HG02759 (cell line): ENCODE results near the gene PTGS1.

Experiments
- ATAC-seq: cut with Tn5 transposase; IDR thresholded peaks from one replicate; pipeline ENCODE4 v1.9.1; 2021; ENCODE audit warnings: mild to moderate bottlenecking, moderate library complexity; ENCODE audit not compliant: unreplicated experiment

Gene PTGS1

DNA sequence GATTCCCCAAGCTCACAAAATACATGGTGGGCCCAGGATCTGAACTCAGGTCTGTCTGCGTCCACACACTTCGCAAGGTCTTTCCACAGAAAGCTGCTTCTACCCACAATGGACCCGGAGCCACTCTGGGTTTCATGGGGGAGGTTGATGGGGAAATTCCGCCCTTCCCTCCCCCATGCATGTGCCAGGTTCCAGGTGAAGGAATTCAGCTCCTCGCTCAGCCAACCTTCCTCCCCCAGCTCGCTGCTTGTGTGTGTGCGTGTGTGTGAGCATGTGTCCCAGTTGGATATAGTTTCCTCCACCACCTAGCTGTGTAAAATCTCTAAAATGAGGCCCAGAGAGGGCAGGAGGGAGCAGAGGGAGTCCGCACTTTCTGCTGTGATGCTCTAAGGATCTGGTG is 1.0 kb downstream of the PTGS1 start:
- no peak for ATAC-seq

DNA sequence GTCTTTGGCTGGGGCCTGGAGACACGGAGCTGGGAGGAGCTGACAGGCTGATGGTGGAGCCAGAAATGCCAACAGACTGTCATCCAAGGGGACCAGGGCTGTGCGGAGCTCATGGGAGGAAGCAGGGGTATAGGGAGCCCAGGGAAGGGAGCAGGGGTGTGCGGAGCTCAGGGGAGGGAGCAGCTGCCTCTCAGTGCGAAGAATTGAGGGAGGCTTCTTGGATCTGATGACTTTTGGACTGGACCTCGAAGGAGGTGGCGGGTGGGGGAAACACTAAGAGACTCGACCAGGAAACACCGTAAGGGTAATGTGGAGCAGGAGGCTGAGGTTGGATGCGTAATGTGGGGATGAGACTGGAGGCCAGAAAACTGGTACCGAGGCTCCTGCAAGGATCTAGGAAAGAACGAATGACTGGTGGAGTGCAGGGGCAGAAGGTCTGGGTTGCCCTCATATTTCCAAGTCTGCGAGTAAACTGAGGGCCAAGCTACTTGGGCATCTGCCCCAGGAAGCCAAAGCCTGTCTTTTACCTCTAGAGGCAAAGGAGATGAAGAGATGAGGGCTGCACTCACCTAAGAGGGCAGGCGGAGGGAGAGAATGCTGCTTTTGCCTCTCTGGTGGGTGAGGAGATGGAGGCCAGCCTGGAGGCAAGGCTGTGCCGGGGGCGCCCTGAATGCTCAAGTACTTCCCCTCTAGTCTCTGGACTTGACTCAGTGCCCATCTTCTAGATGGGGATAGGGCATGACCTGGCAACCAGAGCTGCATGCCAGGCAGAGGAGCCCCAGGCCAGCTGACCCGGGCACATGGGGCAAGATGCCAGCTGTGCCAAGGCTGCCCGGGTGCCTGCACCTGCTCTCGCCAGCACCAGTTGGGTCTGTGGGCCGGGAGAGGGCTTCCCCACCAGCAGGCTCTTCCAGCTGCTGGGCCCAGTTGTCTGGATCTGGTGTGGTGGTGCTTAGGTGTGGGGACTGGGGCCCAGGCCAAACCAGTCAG is 2.3 kb downstream of the PTGS1 start:
- no peak for ATAC-seq

DNA sequence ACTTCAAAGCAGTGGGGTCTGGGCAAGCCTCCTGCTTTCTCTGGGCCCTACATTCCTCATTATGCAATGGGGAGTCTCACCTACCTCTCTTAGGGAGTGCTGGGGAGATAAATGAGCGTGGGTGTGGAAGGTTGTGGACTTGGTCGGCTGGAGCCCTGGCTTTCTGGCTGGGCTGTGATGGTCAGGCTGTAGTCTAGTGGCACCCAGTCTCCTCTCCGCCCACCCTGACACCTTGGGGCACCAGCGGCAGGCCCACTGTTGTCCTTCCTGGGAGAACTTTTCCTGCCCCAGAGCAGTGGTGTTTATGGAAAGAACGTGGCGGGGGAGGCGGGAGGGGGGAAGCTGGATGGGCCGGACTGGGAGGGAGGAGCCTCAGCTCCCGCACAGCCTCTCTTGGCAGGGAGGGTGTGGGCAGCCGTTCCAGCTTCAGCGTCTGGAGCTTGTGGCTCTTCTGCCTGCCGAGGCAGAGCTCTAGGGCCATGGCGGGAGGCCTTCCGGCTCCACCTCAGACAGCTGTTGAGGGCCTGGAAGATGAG is 4.1 kb downstream of the PTGS1 start:
- ATAC-seq = no peak

GRCh38 chr9:122376796-122377195 is 6.0 kb downstream of the PTGS1 start:
- ATAC-seq = no peak

GRCh38 chr9:122377241-122378164 is 6.7 kb downstream of the PTGS1 start:
- ATAC-seq = no peak

- ATAC-seq = no peak
These were observed 7.4 kb downstream of the PTGS1 start for GRCh38 chr9:122378236-122378635.

- no peak for ATAC-seq
These were observed 8.5 kb downstream of the PTGS1 start for GRCh38 chr9:122379340-122379739.

- ATAC-seq = no peak
These were observed 9.5 kb downstream of the PTGS1 start for GRCh38 chr9:122380293-122380692.

- ATAC-seq = no peak
These were observed 10.6 kb downstream of the PTGS1 start for GRCh38 chr9:122381206-122381950.

DNA sequence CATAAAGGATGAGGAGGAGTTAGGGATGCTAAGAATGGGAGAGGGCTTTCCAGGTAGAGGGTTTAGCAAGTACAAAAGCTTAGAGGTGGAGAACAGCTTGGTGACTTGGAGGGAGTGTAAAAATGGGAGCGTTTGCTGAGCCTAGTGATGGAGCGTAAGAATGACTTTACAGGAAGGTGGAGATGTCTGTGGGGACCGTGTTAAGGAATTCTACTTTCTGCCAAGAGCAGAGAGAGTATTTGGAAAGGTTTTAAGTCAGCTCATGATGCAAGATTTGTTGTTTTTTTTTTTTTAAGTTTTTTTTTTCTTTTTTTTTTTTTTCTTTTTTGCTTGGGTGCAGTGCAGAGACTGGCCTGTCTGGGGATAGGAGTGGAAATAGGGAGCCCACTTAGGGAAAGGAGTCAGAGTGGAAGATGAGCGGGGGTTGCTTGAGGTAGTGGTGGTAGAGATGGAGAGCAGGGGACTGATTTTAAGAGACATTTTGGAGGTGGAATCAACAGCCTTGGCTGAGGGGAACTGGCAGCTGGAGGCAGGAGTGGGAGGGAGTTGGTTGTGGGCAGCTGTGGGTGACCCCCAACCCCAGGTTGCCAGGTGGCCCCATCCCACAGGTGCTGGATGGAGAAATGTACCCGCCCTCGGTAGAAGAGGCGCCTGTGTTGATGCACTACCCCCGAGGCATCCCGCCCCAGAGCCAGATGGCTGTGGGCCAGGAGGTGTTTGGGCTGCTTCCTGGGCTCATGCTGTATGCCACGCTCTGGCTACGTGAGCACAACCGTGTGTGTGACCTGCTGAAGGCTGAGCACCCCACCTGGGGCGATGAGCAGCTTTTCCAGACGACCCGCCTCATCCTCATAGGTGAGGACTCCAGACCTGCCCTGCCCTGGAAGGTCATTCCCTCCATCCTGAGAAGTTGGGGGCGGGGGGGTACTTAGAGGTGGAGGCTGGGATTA is 12.4 kb downstream of the PTGS1 start:
- no peak for ATAC-seq

GRCh38 chr9:122383992-122384461 is 13.2 kb downstream of the PTGS1 start:
- no peak for ATAC-seq

DNA sequence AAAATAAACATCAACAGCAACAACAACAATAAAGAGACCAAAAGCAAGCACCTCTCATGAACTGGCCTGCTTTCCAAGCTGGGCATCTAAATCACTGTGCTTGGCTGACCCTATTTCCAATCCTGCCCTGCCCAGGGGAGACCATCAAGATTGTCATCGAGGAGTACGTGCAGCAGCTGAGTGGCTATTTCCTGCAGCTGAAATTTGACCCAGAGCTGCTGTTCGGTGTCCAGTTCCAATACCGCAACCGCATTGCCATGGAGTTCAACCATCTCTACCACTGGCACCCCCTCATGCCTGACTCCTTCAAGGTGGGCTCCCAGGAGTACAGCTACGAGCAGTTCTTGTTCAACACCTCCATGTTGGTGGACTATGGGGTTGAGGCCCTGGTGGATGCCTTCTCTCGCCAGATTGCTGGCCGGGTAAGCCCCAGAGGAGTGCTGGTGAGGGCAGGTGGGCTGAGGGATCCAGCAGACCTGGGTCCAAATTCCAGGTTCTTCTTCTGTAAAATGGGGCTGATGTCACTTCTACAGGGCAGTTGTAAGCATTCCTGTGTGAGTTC is 15.6 kb downstream of the PTGS1 start:
- ATAC-seq = no peak

- ATAC-seq = no peak
These were observed 16.7 kb downstream of the PTGS1 start for GRCh38 chr9:122387536-122387935.

- ATAC-seq = no peak
These were observed 18.4 kb downstream of the PTGS1 start for GRCh38 chr9:122389195-122389594.

GRCh38 chr9:122389799-122390481 is 19.1 kb downstream of the PTGS1 start:
- ATAC-seq = peak; percentile 62

GRCh38 chr9:122392284-122392683 is 21.5 kb downstream of the PTGS1 start:
- no peak for ATAC-seq

- no peak for ATAC-seq
These were observed 21.9 kb downstream of the PTGS1 start for GRCh38 chr9:122392714-122393113.

GRCh38 chr9:122393284-122393983 is 22.6 kb downstream of the PTGS1 start:
- ATAC-seq = no peak
